OCI-LY7 (cell line): ENCODE results near the gene CAP2. TPM values are rescaled to one million over a fixed set of nuclear protein-coding genes. Genes with fewer than 3 reads are reported as not detected.
"Not testable (repeated sequence)": the region's sequence is repeated elsewhere in the genome, so short reads cannot be mapped to it uniquely, and the experiment has no call there.

ENCODE experiments used
- BruUV-seq: library from RNA; stranded (reverse); fragments of 400-500 nt; replicated peaks from 2 replicates; lab custom pipeline; 2021; lab: Mats Ljungman, UMichigan
- CTCF ChIA-PET: fragments of 300-600 bp; sonication (Branson Sonifier 250); formaldehyde crosslinking; loops from one replicate; lab custom pipeline; 2022; ENCODE audit warnings: antibody characterized with exemption; ENCODE audit not compliant: unreplicated experiment; lab: Charles Lee
- POLR2A ChIA-PET: fragments of 300-600 bp; sonication (Branson Sonifier 250); formaldehyde crosslinking; loops from one replicate; lab custom pipeline; 2022; ENCODE audit warnings: antibody characterized with exemption; lab: Charles Lee
- DNase-seq: peaks from one replicate; pipeline ENCODE4 v3.0.0-alpha.2; 2015; ENCODE audit warnings: low spot score
- H2AFZ ChIP-seq: fragments of 200-600 bp; sonication (generic), shearing (Covaris generic); 2 replicates; pipeline ENCODE4 v1.6.1; 2014; ENCODE audit warnings: mild to moderate bottlenecking, antibody characterized with exemption, low read length, moderate library complexity
- H3K27ac ChIP-seq: fragments of 200-600 bp; sonication (generic); 2 replicates; pipeline ENCODE4 v1.5.1; 2014; ENCODE audit warnings: mixed run types, low read depth, mild to moderate bottlenecking, moderate library complexity, low read length, inconsistent platforms; ENCODE audit not compliant: poor library complexity, severe bottlenecking
- H3K36me3 ChIP-seq: fragments of 200-600 bp; sonication (generic); 2 replicates; pipeline ENCODE4 v1.6.1; 2014; ENCODE audit warnings: mild to moderate bottlenecking, antibody characterized with exemption, low read length, moderate library complexity, mixed read lengths; ENCODE audit not compliant: insufficient read depth
- H3K4me1 ChIP-seq: fragments of 200-600 bp; sonication (generic); 2 replicates; pipeline ENCODE4 v1.5.1; 2014; ENCODE audit warnings: mild to moderate bottlenecking, low read length; ENCODE audit not compliant: insufficient read depth, poor library complexity, severe bottlenecking
- H3K4me2 ChIP-seq: fragments of 200-600 bp; sonication (generic); 2 replicates; pipeline ENCODE4 v1.6.1; 2014; ENCODE audit warnings: mild to moderate bottlenecking, low read length
- H3K4me3 ChIP-seq: fragments of 200-600 bp; sonication (generic); 2 replicates; pipeline ENCODE4 v1.5.1; 2014; ENCODE audit warnings: mild to moderate bottlenecking, low read depth, low read length; ENCODE audit not compliant: poor library complexity, severe bottlenecking
- H3K79me2 ChIP-seq: fragments of 200-600 bp; sonication (generic); 2 replicates; pipeline ENCODE4 v1.6.1; 2016; ENCODE audit warnings: low read depth, mild to moderate bottlenecking, low read length, moderate library complexity, mixed read lengths; ENCODE audit not compliant: insufficient read depth
- H3K9me2 ChIP-seq: fragments of 200-600 bp; sonication (generic); 2 replicates; pipeline ENCODE4 v1.6.1; 2016; ENCODE audit warnings: mild to moderate bottlenecking, low read length, mixed read lengths; ENCODE audit not compliant: insufficient read depth
- H3K9me3 ChIP-seq: fragments of 200-600 bp; sonication (generic); 2 replicates; pipeline ENCODE4 v1.6.1; 2014; ENCODE audit warnings: mild to moderate bottlenecking, mixed run types, low read length, mixed read lengths
- H4K20me1 ChIP-seq: fragments of 200-600 bp; sonication (generic); 2 replicates; pipeline ENCODE4 v1.6.1; 2014; ENCODE audit warnings: mild to moderate bottlenecking, antibody characterized with exemption, low read length, moderate library complexity, mixed read lengths; ENCODE audit not compliant: insufficient read depth
- CTCF ChIP-seq: fragments of 200-600 bp; sonication (generic); conservative IDR thresholded peaks from 2 replicates; pipeline ENCODE4 v1.5.1; 2014; ENCODE audit warnings: mild to moderate bottlenecking, antibody characterized with exemption, low read length, moderate library complexity, mixed read lengths
- EZH2phosphoT487 ChIP-seq: fragments of 200-600 bp; sonication (generic); IDR thresholded peaks from 2 replicates; pipeline ENCODE4 v1.6.1; 2018; ENCODE audit warnings: low read depth, borderline replicate concordance, mild to moderate bottlenecking, mixed run types, antibody characterized with exemption, low read length, moderate library complexity, mixed read lengths
- intact Hi-C: fragments of 100-400 bp; cut with micrococcal nuclease; formaldehyde crosslinking; loops from one replicate; pipeline ENCODE4 v1.10.0; 2022; ENCODE audit not compliant: unreplicated experiment
- total RNA-seq, 2 experiments: library from RNA; depleted of rRNA in 1 of 2; stranded (reverse); fragments of >200 nt in 1 of 2; shearing (Covaris generic) in 1 of 2; gene quantifications; 2 replicates each; pipeline ENCODE4 v1.2.3, GENCODE V29; 2014 to 2022

Gene CAP2
- total RNA-seq, 2 experiments from 2014 or later, result not detected

DNA sequence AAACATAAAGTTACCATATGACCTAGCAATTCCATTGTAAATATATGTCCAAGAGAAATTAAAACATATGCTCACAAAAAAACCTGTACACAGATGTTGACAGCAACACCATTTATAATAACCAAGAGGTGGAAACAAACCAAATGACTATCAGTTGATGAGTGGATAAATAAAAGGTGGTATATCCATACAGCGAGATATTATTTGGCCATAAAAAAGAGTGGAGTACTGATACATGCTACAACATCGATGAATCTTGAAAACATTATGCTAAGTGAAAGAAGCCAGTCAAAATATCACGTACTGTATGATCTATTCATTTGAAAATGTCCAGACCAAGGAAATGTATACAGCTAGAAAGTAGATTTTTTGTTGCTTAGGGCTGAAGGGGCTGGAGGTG, 2.9 kb downstream of the CAP2 start:
- no peaks in the 10 kb centered on the region for H3K9me2 ChIP-seq
- ChIA-PET POLR2A (no interaction called here), CTCF (no interaction called here)
- no peak overlapping the region for H2AFZ ChIP-seq
- TF ChIP-seq EZH2phosphoT487, result no peak
- no peaks in the 10 kb centered on the region for H3K79me2 ChIP-seq
- H3K27ac ChIP-seq, result no peak overlapping the region
- no peak for DNase-seq
- intact Hi-C loops, result no loop called here
- 0 out of 2 replicates have a peak, but pooled peaks cover 4% of the 10 kb centered on the region for H3K9me3 ChIP-seq
- BruUV-seq, result no TSS peak
- no peaks in the 10 kb centered on the region for H3K4me1 ChIP-seq
- no peak overlapping the region for H3K4me2 ChIP-seq
- H3K4me3 ChIP-seq, result no peak overlapping the region
- no peaks in the 10 kb centered on the region for H3K36me3 ChIP-seq
- H4K20me1 ChIP-seq, result no peaks in the 10 kb centered on the region

- Histone ChIP-seq H3K4me3 (no peak overlapping the region), H2AFZ (no peak overlapping the region), H3K9me2 (no peaks in the 10 kb centered on the region), H3K4me1 (no peaks in the 10 kb centered on the region), H3K79me2 (no peaks in the 10 kb centered on the region), H3K36me3 (no peaks in the 10 kb centered on the region), H4K20me1 (no peaks in the 10 kb centered on the region), H3K4me2 (no peak overlapping the region), H3K9me3 (0 out of 2 replicates have a peak, but pooled peaks cover 4% of the 10 kb centered on the region), H3K27ac (no peak overlapping the region)
- ChIA-PET CTCF (no interaction called here), POLR2A (no interaction called here)
- BruUV-seq, result no TSS peak
- TF ChIP-seq EZH2phosphoT487 (no peak), CTCF (no peak)
- intact Hi-C loops, result no loop called here
- DNase-seq, result no peak
Observed at GRCh38 chr6:17397764-17398194, 4.4 kb downstream of the CAP2 start.

- H3K9me3 ChIP-seq, POLR2A ChIA-PET, H3K9me2 ChIP-seq, intact Hi-C loops, H3K36me3 ChIP-seq, H3K4me3 ChIP-seq, BruUV-seq, H3K27ac ChIP-seq, DNase-seq, H3K79me2 ChIP-seq, H4K20me1 ChIP-seq, CTCF ChIA-PET, H3K4me2 ChIP-seq, H3K4me1 ChIP-seq, H2AFZ ChIP-seq: not testable (repeated sequence)
Observed at GRCh38 chr6:17405181-17405943, 12.0 kb downstream of the CAP2 start.
